H9 (cell line): Measurements from ENCODE around the gene QSOX2. TPM values are rescaled to one million over a fixed set of nuclear protein-coding genes. Genes with fewer than 3 reads are reported as not detected.

ENCODE experiments used
- DNase-seq: peaks from one replicate; pipeline ENCODE4 v3.0.0-alpha.2; 2017
- H2AFZ ChIP-seq: one replicate; pipeline ENCODE4 v1.6.1; 2013; ENCODE audit warnings: mild to moderate bottlenecking, low read length, control low read depth, moderate library complexity
- H2AK5ac ChIP-seq: 2 replicates; pipeline ENCODE4 v1.6.1; 2013; ENCODE audit warnings: low read length, control low read depth, mixed read lengths; ENCODE audit not compliant: insufficient read length
- H2BK120ac ChIP-seq: one replicate; pipeline ENCODE4 v1.6.1; 2013; ENCODE audit warnings: low read depth, mild to moderate bottlenecking, low read length, control low read depth, inconsistent platforms; ENCODE audit not compliant: poor library complexity, severe bottlenecking
- H2BK12ac ChIP-seq: 2 replicates; pipeline ENCODE4 v1.6.1; 2013; ENCODE audit warnings: low read length, control low read depth, mixed read lengths, low read depth; ENCODE audit not compliant: insufficient read length
- H2BK15ac ChIP-seq: 2 replicates; pipeline ENCODE4 v1.6.1; 2013; ENCODE audit warnings: low read depth, low read length, control low read depth
- H2BK20ac ChIP-seq: one replicate; pipeline ENCODE4 v1.6.1; 2013; ENCODE audit warnings: low read depth, mild to moderate bottlenecking, low read length, control low read depth, inconsistent platforms; ENCODE audit not compliant: poor library complexity, severe bottlenecking
- H2BK5ac ChIP-seq: 2 replicates; pipeline ENCODE4 v1.6.1; 2013; ENCODE audit warnings: low read length, control low read depth, mixed read lengths; ENCODE audit not compliant: insufficient read length
- H3K14ac ChIP-seq: 2 replicates; pipeline ENCODE4 v1.6.1; 2013; ENCODE audit warnings: low read length, control low read depth; ENCODE audit not compliant: insufficient read depth
- H3K18ac ChIP-seq: 2 replicates; pipeline ENCODE4 v1.6.1; 2013; ENCODE audit warnings: low read depth, mild to moderate bottlenecking, mixed read lengths, low read length, control low read depth; ENCODE audit not compliant: insufficient read length
- H3K23ac ChIP-seq: 2 replicates; pipeline ENCODE4 v1.6.1; 2013; ENCODE audit warnings: low read length, control low read depth, mixed read lengths, low read depth; ENCODE audit not compliant: insufficient read length
- H3K23me2 ChIP-seq: 2 replicates; pipeline ENCODE4 v1.6.1; 2013; ENCODE audit warnings: low read depth, mild to moderate bottlenecking, mixed read lengths, low read length, control low read depth; ENCODE audit not compliant: insufficient read length, poor library complexity, severe bottlenecking
- H3K27ac ChIP-seq: 2 replicates; pipeline ENCODE4 v1.5.1; 2013; ENCODE audit warnings: low read length, control low read depth, mixed read lengths, low read depth; ENCODE audit not compliant: insufficient read length
- H3K27me3 ChIP-seq: 2 replicates; pipeline ENCODE4 v1.6.1; 2013; ENCODE audit warnings: low read length, control low read depth, inconsistent platforms; ENCODE audit not compliant: insufficient read depth
- H3K4ac ChIP-seq: 2 replicates; pipeline ENCODE4 v1.6.1; 2013; ENCODE audit warnings: low read depth, mild to moderate bottlenecking, control low read depth, inconsistent platforms, low read length, moderate library complexity
- H3K4me1 ChIP-seq: 2 replicates; pipeline ENCODE4 v1.6.1; 2013; ENCODE audit warnings: low read length, control low read depth, inconsistent platforms; ENCODE audit not compliant: insufficient read depth
- H3K4me2 ChIP-seq: 2 replicates; pipeline ENCODE4 v1.6.1; 2013; ENCODE audit warnings: low read length, control low read depth, mixed read lengths; ENCODE audit not compliant: insufficient read length, insufficient read depth
- H3K56ac ChIP-seq: 2 replicates; pipeline ENCODE4 v1.6.1; 2013; ENCODE audit warnings: low read depth, mild to moderate bottlenecking, mixed read lengths, low read length, control low read depth; ENCODE audit not compliant: insufficient read length
- H3K79me1 ChIP-seq: 2 replicates; pipeline ENCODE4 v1.6.1; 2013; ENCODE audit warnings: low read depth, mild to moderate bottlenecking, moderate library complexity, low read length, control low read depth, inconsistent platforms; ENCODE audit not compliant: insufficient read depth, poor library complexity, severe bottlenecking
- H3K79me2 ChIP-seq: 2 replicates; pipeline ENCODE4 v1.6.1; 2013; ENCODE audit warnings: low read length, control low read depth, inconsistent platforms; ENCODE audit not compliant: insufficient read depth
- H3K9ac ChIP-seq: 2 replicates; pipeline ENCODE4 v1.6.1; 2013; ENCODE audit warnings: low read length, control low read depth, mixed read lengths; ENCODE audit not compliant: insufficient read length; ENCODE audit errors: extremely low read depth
- H3K9me3 ChIP-seq: one replicate; pipeline ENCODE4 v1.6.1; 2013; ENCODE audit warnings: low read depth, low read length, inconsistent platforms; ENCODE audit not compliant: control insufficient read depth
- H3T11ph ChIP-seq: one replicate; pipeline ENCODE4 v1.6.1; 2013; ENCODE audit warnings: mild to moderate bottlenecking, low read length, control low read depth, inconsistent platforms
- H4K20me1 ChIP-seq: one replicate; pipeline ENCODE4 v1.6.1; 2013; ENCODE audit not compliant: control insufficient read depth, insufficient read length, insufficient read depth
- H4K5ac ChIP-seq: 2 replicates; pipeline ENCODE4 v1.6.1; 2013; ENCODE audit warnings: low read depth, mild to moderate bottlenecking, mixed read lengths, low read length, control low read depth; ENCODE audit not compliant: insufficient read length
- H4K8ac ChIP-seq: replicated peaks from 2 replicates; pipeline ENCODE4 v1.6.1; 2013; ENCODE audit warnings: low read length, control low read depth, mixed read lengths, low read depth; ENCODE audit not compliant: insufficient read length
- H4K91ac ChIP-seq: 2 replicates; pipeline ENCODE4 v1.6.1; 2013; ENCODE audit warnings: low read depth, mild to moderate bottlenecking, moderate library complexity, mixed read lengths, low read length, control low read depth; ENCODE audit not compliant: insufficient read length
- H3K27ac Mint-ChIP-seq, 3 experiments: 2 replicates in 2 of 3; 3 replicates in 1 of 3; pipeline ENCODE4 v1.8.0; 2020 to 2021; ENCODE audit warnings: mixed read lengths in 3 of 3, mild to moderate bottlenecking in 1 of 3, moderate library complexity in 1 of 3
- H3K27me3 Mint-ChIP-seq: 2 replicates; pipeline ENCODE4 v1.8.0; 2021; ENCODE audit warnings: low read depth, mild to moderate bottlenecking, moderate library complexity, mixed read lengths
- H3K36me3 Mint-ChIP-seq, 3 experiments: 2 replicates in 2 of 3; 3 replicates in 1 of 3; pipeline ENCODE4 v1.8.0; 2020 to 2021; ENCODE audit warnings: low read depth in 3 of 3, mixed read lengths in 3 of 3; ENCODE audit not compliant: insufficient read depth in 1 of 3
- H3K4me1 Mint-ChIP-seq, 2 experiments: 2 replicates each; pipeline ENCODE4 v1.8.0; 2020; ENCODE audit warnings: mixed read lengths in 2 of 2
- H3K4me3 Mint-ChIP-seq, 2 experiments: 2 replicates in 1 of 2; 3 replicates in 1 of 2; pipeline ENCODE4 v1.8.0; 2020 to 2021; ENCODE audit warnings: mild to moderate bottlenecking in 2 of 2, mixed read lengths in 2 of 2, moderate library complexity in 1 of 2
- H3K9me3 Mint-ChIP-seq, 2 experiments: 2 replicates in 1 of 2; 3 replicates in 1 of 2; pipeline ENCODE4 v1.8.0; 2020; ENCODE audit warnings: mild to moderate bottlenecking in 2 of 2, mixed read lengths in 2 of 2, moderate library complexity in 1 of 2
- WGBS: extraction: QIAGEN DNeasy Blood & Tissue Kit; methylation state at CpG from one replicate; pipeline ENCODE4 v1.1.7; 2013; ENCODE audit warnings: missing lambda C conversion rate, low lambda C conversion rate, mixed read lengths; ENCODE audit not compliant: insufficient read length; ENCODE audit errors: extremely low coverage; 5-methylcytosine and 5-hydroxymethylcytosine counted together
- total RNA-seq: library from RNA; stranded (reverse); gene quantifications from 2 replicates; pipeline ENCODE4 v1.2.1, GENCODE V29; 2021
- TF ChIP-seq, protein P1 (sequence below): fragments of 200-600 bp; sonication (generic); conservative IDR thresholded peaks from 3 replicates; pipeline ENCODE4 v1.8.0; 2021; ENCODE audit warnings: antibody characterized with exemption, mild to moderate bottlenecking

QSOX2 gene
- total RNA-seq, 1 experiment from 2014 or later = 25.8 TPM

DNA sequence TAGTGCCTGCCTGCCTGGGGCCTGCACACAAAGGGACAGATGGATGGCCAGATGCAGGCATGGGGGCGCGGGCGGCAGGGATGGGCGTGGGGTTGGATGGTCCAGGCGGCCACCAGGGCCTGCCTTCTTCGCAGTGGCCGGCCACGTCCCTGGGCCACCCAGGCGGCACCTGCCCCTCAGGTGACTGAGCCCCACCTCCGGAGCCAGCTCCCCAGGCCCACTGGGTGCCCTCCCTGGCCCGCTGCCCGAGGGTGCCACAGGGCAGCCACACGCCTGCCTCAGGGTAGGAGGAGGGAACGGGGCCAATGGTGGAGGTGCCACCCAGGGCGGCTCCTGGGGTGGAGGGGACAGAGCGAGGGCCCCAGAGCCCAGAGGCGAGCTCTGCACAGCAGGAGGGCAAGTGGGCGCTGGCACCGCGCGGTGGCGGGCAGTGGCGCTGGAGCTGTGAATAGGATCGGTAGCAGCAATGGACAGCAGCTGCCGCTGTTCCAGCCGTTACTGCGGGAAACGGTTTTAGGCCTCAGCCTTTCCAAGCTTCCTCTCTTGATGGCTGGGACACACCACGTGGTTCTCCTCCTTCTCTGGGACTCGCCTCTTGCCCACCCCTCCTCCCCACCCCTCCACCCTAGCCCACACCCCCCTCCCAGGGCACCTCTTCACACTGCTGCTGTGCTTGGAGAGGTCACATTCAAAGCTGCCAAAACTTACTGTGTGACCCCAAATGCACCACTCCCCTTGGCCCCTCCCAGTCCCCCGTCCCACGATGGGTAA, 59.8 kb downstream of the QSOX2 start:
- TF ChIP-seq, protein P1, sequence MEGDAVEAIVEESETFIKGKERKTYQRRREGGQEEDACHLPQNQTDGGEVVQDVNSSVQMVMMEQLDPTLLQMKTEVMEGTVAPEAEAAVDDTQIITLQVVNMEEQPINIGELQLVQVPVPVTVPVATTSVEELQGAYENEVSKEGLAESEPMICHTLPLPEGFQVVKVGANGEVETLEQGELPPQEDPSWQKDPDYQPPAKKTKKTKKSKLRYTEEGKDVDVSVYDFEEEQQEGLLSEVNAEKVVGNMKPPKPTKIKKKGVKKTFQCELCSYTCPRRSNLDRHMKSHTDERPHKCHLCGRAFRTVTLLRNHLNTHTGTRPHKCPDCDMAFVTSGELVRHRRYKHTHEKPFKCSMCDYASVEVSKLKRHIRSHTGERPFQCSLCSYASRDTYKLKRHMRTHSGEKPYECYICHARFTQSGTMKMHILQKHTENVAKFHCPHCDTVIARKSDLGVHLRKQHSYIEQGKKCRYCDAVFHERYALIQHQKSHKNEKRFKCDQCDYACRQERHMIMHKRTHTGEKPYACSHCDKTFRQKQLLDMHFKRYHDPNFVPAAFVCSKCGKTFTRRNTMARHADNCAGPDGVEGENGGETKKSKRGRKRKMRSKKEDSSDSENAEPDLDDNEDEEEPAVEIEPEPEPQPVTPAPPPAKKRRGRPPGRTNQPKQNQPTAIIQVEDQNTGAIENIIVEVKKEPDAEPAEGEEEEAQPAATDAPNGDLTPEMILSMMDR = no peak
- no peak overlapping the region for H3K18ac ChIP-seq
- Mint-ChIP-seq H3K4me1 (peaks cover 5 to 29% of the 10 kb centered on the region in 2 experiments), H3K36me3 (no peaks in the 10 kb centered on the region), H3K27ac (no peak overlapping the region), H3K9me3 (no peaks in the 10 kb centered on the region), H3K27me3 (peaks cover 17% of the 10 kb centered on the region), H3K4me3 (no peak overlapping the region)
- no peak overlapping the region for H3K4me2 ChIP-seq
- no peaks in the 10 kb centered on the region for H3K9me3 ChIP-seq
- H3K79me2 ChIP-seq = no peaks in the 10 kb centered on the region
- no peaks in the 10 kb centered on the region for H3K23me2 ChIP-seq
- H2BK120ac ChIP-seq = no peak overlapping the region
- no CpG with 5 or more reads among the region's 32 CpGs for WGBS
- H3K4me1 ChIP-seq = no peaks in the 10 kb centered on the region
- H3K27ac ChIP-seq = no peak overlapping the region
- H4K20me1 ChIP-seq = peaks cover 3% of the 10 kb centered on the region
- DNase-seq = no peak
- H3T11ph ChIP-seq = no peak overlapping the region
- no peak overlapping the region for H2BK5ac ChIP-seq
- H2BK12ac ChIP-seq = no peak overlapping the region
- no peak overlapping the region for H2BK20ac ChIP-seq
- H2BK15ac ChIP-seq = no peak overlapping the region
- H2AFZ ChIP-seq = no peak overlapping the region
- no peaks in the 10 kb centered on the region; the same call in 1 of the 2 replicates for H3K27me3 ChIP-seq
- H2AK5ac ChIP-seq = no peak overlapping the region
- H3K4ac ChIP-seq = no peak overlapping the region
- no peaks in the 10 kb centered on the region for H3K79me1 ChIP-seq
- no peak overlapping the region for H3K23ac ChIP-seq
- no peak overlapping the region for H4K91ac ChIP-seq
- no peak overlapping the region for H3K14ac ChIP-seq
- H3K9ac ChIP-seq = no peak overlapping the region
- H4K5ac ChIP-seq = no peak overlapping the region
- no peak overlapping the region for H3K56ac ChIP-seq
- H4K8ac ChIP-seq = no peak overlapping the region
